GDM1 (cell line): ENCODE measurements around the gene ELAVL1.

Source experiments
- DNase-seq: peaks from one replicate; lab custom pipeline; 2025; lab: John Stamatoyannopoulos, UW

ELAVL1 gene

DNA sequence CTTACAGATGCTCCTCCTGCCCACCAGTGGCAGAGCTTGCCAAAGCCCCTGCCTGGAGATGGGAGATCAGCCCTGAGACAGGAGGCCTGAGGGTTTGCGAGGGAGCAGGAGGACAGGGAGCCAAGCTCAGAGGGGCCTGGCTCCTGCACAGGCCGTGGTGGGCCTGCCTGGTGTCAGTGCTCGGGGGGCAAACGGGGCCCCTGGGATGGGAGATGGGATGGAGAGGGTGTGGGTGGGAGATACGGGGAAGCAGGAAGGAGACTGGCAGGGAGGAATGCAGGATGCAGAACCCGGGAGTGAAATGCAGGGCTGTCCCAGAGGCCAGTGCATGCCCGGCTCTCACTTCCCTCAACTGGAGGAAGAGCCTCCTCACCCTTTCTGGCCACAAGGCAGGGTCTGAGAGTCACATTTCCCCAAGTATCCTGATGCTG lies 19.9 kb downstream of the ELAVL1 start:
- DNase-seq: no peak

GRCh38 chr19:7983995-7984837 lies 21.2 kb downstream of the ELAVL1 start:
- DNase-seq: no peak

DNA sequence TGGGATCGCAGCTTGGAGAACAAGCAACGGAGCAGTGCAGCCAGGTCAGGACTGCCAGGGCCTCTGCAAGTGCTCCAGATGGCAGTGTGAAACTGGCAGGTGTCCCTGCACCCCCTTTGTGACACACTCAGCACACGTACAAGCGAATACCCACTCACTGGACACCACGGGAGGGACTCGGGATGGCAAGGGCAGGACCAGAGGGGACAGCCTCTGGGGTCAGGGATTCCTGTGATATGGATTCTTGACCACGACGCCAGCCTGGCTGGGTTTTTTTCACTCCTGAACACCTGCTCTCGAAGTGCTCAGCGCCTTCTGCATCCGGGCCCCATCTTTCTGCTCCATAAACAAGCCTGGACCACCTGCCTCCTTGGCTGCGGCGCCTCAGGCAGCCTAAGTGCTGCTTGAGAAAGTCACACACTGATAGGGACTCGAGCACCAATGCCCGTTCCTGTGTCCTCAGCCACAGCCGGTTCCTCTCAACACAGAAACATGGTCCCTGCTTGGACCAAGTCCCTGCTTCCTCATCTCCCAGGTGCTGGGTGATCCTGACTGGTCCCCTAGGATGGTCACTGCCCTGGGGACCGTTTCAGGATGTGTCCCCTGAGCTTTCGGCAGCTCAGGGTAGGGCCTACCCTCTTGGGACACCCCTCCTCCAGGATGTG lies 22.0 kb downstream of the ELAVL1 start:
- no peak for DNase-seq

- no peak for DNase-seq
These were observed 22.8 kb downstream of the ELAVL1 start for GRCh38 chr19:7982651-7983099.

DNA sequence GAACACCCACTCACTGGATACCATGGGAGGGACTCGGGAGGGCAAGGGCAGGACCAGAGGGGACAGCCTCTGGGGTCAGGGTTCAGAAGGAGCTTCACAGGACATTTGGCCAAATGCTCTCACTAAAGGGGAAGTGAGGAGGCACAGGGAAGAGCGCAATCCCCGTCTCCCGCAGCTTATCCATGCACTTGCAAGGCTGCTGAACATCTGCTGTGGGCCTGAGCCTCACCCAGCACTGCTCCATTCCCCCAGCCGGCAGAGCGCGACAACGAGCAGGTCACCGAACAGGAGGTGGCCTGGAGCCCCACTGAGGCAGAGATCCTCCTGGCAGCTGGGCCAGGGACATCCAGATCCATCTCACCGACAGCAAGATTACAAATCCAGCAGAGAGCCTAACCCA lies 23.3 kb downstream of the ELAVL1 start:
- DNase-seq: no peak

- no peak for DNase-seq
These were observed 23.8 kb downstream of the ELAVL1 start for GRCh38 chr19:7981661-7982060.

DNA sequence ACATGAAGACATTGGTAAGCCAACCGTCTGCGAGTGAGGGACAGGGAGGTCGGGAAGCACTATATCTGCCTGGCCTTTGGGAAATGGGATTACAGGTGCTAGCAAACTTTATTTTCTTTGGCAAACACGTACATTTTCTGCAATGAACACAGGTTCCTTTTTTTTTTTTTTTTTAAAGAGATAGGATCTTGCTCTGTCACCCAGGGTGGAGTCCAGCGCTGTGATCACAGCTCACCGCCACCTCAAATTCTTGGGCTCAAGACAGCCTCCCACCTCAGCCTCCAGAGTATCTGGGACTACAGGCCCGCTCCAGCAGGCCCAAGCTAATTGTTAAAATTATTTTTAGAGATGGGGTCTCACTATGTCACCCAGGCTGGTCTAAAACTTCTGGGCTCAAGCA lies 24.2 kb downstream of the ELAVL1 start:
- no peak for DNase-seq

DNA sequence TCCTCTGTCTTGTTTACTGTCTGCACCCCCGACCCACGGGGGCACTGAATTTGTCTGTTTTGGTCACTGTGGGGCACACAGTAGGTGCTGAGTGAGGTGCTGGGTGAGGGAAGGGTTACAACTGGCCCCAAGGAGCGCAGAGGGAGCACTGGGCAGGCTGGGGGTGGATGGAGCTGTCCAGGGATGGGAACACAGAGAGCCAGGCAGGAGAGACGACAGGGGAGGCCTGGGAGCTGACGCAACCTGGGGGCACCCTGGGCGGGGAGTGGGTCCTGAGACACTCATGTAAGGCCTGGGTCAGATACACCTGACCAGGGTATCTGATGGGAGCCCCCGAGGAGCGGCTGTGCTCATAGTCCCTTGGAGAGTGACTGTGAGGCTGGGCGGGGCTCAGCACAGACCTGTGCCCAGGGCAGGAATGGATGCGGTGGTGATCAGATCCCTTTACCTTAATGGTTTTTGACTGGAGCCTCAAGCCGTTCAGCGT lies 24.8 kb downstream of the ELAVL1 start:
- no peak for DNase-seq

- no peak for DNase-seq
These were observed 25.3 kb downstream of the ELAVL1 start for GRCh38 chr19:7980168-7980567.

- no peak for DNase-seq
These were observed 25.9 kb downstream of the ELAVL1 start for GRCh38 chr19:7979559-7979958.

- DNase-seq: no peak
These were observed 26.4 kb downstream of the ELAVL1 start for GRCh38 chr19:7979011-7979410.

- no peak for DNase-seq
These were observed 27.1 kb downstream of the ELAVL1 start for GRCh38 chr19:7978179-7978825.

GRCh38 chr19:7977723-7978040 lies 27.8 kb downstream of the ELAVL1 start:
- no peak for DNase-seq

- DNase-seq: no peak
These were observed 28.3 kb downstream of the ELAVL1 start for GRCh38 chr19:7977021-7977722.

- DNase-seq: no peak
These were observed 29.0 kb downstream of the ELAVL1 start for GRCh38 chr19:7976461-7976860.

GRCh38 chr19:7975037-7975436 lies 30.4 kb downstream of the ELAVL1 start:
- no peak for DNase-seq

- no peak for DNase-seq
These were observed 31.6 kb downstream of the ELAVL1 start for GRCh38 chr19:7973883-7974282.

DNA sequence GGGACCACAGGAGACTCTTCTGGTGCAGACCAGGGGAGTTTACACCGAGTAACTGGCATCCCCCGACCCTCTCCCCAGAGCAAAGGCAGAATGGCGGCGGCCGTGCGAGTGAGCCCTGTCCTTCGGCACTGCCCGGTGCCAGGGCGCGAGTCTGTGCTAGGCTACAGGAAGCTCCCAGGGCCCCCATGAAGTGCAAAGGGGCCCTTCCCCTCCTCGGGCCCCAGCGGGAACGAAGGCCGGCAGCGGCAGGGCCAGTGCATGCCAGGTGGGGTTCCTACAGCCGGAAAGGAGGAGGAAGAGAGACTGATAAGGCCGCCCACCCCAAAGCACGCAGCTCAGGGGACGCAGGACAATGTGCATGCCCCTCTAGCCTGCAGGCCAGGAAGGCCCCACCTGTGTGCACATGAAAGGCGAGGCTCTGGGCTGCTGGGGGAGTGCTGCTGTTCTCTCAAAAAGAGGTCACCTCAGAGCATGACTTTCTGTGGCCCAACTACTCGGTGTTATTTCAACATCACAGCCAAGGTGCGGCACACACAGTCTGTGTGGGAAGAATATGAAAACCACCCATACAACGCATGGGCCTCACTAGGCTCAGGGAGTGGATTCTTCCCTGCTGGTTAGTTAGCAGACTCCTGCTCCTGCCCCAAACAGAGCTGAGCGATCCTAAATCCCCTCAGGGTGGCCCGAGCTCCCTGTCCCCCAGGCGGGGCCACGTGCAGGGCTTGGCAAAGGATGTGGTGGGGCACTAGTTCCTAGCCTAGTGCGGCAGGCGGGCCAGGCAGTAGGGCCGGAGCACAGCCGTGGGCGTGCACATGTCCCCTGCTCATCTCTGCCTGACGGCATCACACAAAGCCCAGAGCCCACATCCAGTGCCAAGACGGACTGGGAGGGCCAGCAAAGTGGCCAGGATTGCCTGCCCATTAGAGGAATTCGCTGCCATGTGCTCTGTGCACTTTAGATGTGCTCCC lies 33.6 kb downstream of the ELAVL1 start:
- peak; percentile 12 for DNase-seq

GRCh38 chr19:7970716-7971448 lies 34.6 kb downstream of the ELAVL1 start:
- DNase-seq: no peak

- no peak for DNase-seq
These were observed 35.9 kb downstream of the ELAVL1 start for GRCh38 chr19:7969555-7969939.
